Right atrium auricular region (tissue), 2 donors: Measurements from ENCODE around the gene P2RY14. TPM values are rescaled to one million over a fixed set of nuclear protein-coding genes. Genes with fewer than 3 reads are reported as not detected.

Source experiments
- DNase-seq: peaks from one replicate; pipeline ENCODE4 v3.0.0-alpha.2; 2019; ENCODE audit warnings: low spot score
- H3K27ac ChIP-seq, 2 donors: fragments of 200-600 bp; sonication (generic); 1 replicate in 1 of 2; 2 replicates in 1 of 2; pipeline ENCODE4 v1.5.1; 2016 to 2019
- H3K27me3 ChIP-seq, 2 donors: fragments of 200-600 bp; sonication (generic); one replicate each; pipeline versions ENCODE4 v1.5.1 to v1.6.0; 2017 to 2019
- H3K36me3 ChIP-seq: fragments of 200-600 bp; sonication (generic); one replicate; pipeline ENCODE4 v1.5.1; 2016
- H3K4me1 ChIP-seq, 2 donors: fragments of 200-600 bp; sonication (generic); one replicate each; pipeline versions ENCODE4 v1.5.1 to v1.6.0; 2017 to 2019
- H3K4me3 ChIP-seq, 2 donors: fragments of 200-600 bp; sonication (generic); 1 replicate in 1 of 2; 2 replicates in 1 of 2; pipeline ENCODE4 v1.5.1; 2017 to 2019; ENCODE audit warnings: mild to moderate bottlenecking in 1 of 2, moderate library complexity in 1 of 2
- H3K9me3 ChIP-seq, 2 donors: fragments of 200-600 bp; sonication (generic); one replicate each; pipeline ENCODE4 v1.5.1; 2019
- total RNA-seq, 2 donors: library from RNA; depleted of rRNA; stranded (reverse); fragments of >200 nt; gene quantifications; one replicate each; pipeline ENCODE4 v1.1.0, GENCODE V29; 2016
- TF ChIP-seq, protein P1 (sequence below), 2 donors: fragments of 200-600 bp; sonication (generic); IDR thresholded peaks; one replicate each; pipeline ENCODE4 v1.5.1; 2019; ENCODE audit warnings: antibody characterized with exemption in 2 of 2

P2RY14 gene
- total RNA-seq, 2 donors from 2014 or later, result 1.3 to 3.6 TPM

DNA sequence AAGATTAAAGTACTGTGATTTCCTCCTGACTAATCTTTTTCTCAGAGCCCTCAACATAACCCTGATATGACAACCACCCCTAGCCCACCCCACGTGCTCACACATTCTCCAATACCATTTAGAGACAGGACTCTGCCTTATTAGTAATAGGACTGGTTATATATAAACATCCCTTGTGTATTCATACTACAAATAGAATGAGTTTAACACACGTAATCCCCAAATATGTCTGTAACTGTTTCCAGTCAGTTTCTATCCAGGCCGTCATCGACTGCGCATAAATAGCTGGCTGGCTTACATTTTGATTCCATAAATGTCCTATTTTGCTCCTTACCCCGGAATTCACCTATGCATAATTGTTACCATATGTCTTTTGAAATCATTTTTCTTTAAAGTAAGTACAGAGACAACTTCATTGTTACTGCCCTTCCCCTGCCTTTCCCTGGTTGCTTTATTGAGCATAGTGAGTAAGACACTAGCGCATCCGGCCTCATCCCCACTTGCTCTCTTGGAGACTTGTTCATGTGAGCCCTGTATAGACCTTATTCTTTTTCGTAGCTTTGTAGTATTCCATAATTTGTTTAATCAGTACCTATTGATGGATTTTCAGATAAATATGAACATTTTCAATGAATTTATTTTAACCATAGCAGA, 3.5 kb upstream of the P2RY14 start:
- no peak for DNase-seq
- Histone ChIP-seq H3K27me3 (no peaks in the 10 kb centered on the region), H3K9me3 (no peaks in the 10 kb centered on the region), H3K4me1 (peaks cover 0 to 5% of the 10 kb centered on the region in 2 donors), H3K4me3 (no peak overlapping the region), H3K27ac (no peak overlapping the region), H3K36me3 (no peaks in the 10 kb centered on the region)
- TF ChIP-seq, protein P1, sequence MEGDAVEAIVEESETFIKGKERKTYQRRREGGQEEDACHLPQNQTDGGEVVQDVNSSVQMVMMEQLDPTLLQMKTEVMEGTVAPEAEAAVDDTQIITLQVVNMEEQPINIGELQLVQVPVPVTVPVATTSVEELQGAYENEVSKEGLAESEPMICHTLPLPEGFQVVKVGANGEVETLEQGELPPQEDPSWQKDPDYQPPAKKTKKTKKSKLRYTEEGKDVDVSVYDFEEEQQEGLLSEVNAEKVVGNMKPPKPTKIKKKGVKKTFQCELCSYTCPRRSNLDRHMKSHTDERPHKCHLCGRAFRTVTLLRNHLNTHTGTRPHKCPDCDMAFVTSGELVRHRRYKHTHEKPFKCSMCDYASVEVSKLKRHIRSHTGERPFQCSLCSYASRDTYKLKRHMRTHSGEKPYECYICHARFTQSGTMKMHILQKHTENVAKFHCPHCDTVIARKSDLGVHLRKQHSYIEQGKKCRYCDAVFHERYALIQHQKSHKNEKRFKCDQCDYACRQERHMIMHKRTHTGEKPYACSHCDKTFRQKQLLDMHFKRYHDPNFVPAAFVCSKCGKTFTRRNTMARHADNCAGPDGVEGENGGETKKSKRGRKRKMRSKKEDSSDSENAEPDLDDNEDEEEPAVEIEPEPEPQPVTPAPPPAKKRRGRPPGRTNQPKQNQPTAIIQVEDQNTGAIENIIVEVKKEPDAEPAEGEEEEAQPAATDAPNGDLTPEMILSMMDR (IDR thresholded peaks at IDR 0.05), result no peak

DNA sequence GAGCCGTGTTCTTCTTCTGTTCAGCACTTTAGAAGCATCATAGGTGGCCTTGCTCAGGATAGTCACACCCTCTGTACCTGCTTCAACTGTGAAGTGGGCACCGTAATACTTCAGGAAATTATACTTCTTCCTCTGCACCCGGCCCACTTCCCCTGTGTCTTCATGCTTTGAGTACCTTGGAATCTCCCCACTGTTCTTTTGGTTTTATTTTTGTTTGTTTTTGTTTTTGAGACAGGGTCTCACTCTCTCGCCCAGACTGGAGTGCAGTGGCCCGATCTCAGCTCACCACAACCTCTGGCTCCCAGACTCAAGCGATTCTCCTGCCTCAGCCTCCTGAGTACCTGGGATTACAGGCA, 1.7 kb downstream of the P2RY14 start:
- Histone ChIP-seq H3K4me3 (no peak overlapping the region), H3K4me1 (no peaks in the 10 kb centered on the region), H3K27ac (peak overlapping the region in 1 of 2 donors; percentile 0), H3K9me3 (no peaks in the 10 kb centered on the region), H3K36me3 (no peaks in the 10 kb centered on the region), H3K27me3 (no peaks in the 10 kb centered on the region)
- DNase-seq, result no peak
- TF ChIP-seq, protein P1 (IDR thresholded peaks at IDR 0.05), result no peak

DNA sequence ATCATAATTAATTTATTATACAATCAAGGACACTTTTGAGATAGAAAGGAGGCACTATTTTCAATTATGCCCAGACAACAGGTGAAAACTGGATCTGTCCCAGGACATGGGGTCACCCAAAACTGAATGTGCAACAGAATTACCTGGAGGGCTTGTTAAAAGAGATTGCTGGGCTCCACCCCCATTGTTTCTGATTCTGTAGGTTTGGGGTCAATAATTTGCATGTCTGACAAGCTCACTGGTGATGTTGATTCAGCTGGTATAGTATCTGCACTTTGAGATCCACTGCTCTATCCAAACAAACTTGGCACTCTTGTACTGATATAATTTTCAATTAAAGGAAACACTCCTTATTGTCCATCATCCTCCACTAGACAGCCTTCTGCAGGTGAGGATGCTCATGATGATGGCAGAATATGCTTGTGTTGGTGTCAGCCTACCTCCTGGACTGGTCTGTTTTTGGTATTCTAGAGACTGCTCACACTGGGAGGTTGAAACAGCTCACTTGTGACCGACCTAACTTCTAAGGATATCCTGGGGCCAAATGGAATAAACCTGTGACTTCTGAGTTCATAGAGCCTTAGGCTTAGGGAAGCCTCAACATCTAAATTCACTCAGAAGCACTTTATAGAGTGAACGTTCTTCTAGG, 2.2 kb downstream of the P2RY14 start:
- peak overlapping the region in 1 of 2 donors; percentile 0 for H3K27ac ChIP-seq

DNA sequence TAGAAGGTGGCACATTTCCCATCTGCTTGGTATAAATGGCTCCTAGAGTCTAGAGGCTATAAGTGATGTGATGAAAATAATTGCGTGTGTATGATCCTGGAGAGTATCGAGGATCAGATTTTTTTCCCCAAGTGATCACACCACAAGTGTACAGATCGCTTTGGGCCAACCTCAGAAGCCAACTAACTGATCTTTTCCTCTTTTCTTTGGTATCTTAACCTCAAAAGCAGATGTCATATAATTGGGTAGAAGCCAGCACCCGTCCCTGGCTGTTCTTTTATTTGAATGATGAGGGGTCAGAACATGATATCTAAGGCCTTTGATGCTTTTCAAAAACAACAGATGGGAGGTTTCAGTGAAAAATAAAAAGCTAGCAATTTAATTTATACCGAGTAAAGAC, 3.3 kb downstream of the P2RY14 start:
- DNase-seq, result no peak
- H3K4me1 ChIP-seq, result no peaks in the 10 kb centered on the region
- no peak overlapping the region for H3K27ac ChIP-seq
- no peak overlapping the region for H3K4me3 ChIP-seq
- H3K9me3 ChIP-seq, result no peaks in the 10 kb centered on the region
- no peaks in the 10 kb centered on the region for H3K36me3 ChIP-seq
- H3K27me3 ChIP-seq, result no peaks in the 10 kb centered on the region
- TF ChIP-seq, protein P1 (IDR thresholded peaks at IDR 0.05), result no peak

More for the DNA sequence above, 2.2 kb downstream of the P2RY14 start:
- H3K4me3 ChIP-seq, result no peak overlapping the region
- no peaks in the 10 kb centered on the region for H3K4me1 ChIP-seq
- no peaks in the 10 kb centered on the region for H3K9me3 ChIP-seq
- no peaks in the 10 kb centered on the region for H3K36me3 ChIP-seq
- DNase-seq, result no peak
- no peaks in the 10 kb centered on the region for H3K27me3 ChIP-seq
- TF ChIP-seq, protein P1 (IDR thresholded peaks at IDR 0.05), result no peak

DNA sequence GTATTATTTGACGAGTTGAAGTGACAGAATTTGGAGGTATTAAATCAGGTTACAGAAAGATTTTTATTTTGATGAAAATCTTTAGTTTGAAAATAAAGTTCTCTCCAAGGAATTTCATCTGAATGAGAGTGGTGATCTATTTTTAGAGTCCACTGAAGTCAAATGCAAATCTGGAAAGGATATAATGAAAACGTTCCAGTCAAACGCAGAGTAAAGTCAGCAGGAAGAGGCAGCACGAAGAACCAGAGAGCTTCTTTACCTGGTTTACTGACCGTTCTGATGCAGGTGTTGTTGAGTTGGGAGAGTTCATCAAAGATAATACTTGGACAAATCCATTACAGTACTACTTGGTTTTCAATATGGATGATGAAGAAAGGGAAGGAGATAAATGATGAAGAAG, 8.7 kb downstream of the P2RY14 start:
- H3K36me3 ChIP-seq, result no peaks in the 10 kb centered on the region
- no peak for DNase-seq
- H3K4me3 ChIP-seq, result no peak overlapping the region
- H3K27me3 ChIP-seq, result no peaks in the 10 kb centered on the region
- no peaks in the 10 kb centered on the region for H3K9me3 ChIP-seq
- no peak overlapping the region for H3K27ac ChIP-seq
- TF ChIP-seq, protein P1 (IDR thresholded peaks at IDR 0.05), result no peak
- H3K4me1 ChIP-seq, result no peaks in the 10 kb centered on the region
